Dedifferentiated amniotic fluid mesenchymal stem cell (primary cell): ENCODE measurements around the gene CTDSPL.

ENCODE experiments used
- DNase-seq: peaks from one replicate; pipeline ENCODE4 v3.0.0-alpha.2; 2016; ENCODE audit errors: extremely low spot score

CTDSPL gene

DNA sequence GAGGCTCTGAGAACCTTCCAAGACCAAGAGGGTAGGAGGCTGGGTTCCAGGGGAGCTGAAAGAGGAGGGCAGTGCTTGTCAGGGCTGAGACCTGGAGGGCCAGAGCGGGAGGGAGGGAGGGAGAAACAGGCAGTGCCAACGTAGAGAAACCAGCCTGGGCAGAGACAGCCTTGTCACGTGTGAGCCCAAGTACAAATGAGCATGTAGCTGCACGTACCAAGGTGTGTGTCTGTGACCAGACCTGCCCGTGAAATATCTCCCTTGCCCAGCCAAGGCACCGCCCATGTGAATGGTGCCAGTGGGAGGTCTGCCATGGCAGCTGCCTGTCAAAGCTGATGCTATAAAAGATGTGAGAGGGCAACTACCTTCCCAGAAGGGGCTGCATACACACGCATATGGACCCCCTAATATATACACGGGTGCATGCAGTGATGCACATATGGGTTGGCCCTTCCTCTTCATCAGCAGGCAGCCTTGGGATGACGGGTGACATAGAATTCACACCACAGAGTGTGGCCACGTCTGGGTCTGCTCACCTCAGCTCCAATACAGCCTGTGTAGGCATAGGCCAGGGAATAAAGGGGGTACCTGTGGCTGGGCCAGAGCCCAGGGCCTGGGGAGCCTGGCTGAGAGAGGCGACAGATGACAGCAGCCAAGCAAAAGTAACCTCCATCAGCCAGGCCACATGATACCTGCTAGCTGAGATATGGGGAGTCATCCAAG, 7.8 kb upstream of the CTDSPL start:
- DNase-seq, result no peak

DNA sequence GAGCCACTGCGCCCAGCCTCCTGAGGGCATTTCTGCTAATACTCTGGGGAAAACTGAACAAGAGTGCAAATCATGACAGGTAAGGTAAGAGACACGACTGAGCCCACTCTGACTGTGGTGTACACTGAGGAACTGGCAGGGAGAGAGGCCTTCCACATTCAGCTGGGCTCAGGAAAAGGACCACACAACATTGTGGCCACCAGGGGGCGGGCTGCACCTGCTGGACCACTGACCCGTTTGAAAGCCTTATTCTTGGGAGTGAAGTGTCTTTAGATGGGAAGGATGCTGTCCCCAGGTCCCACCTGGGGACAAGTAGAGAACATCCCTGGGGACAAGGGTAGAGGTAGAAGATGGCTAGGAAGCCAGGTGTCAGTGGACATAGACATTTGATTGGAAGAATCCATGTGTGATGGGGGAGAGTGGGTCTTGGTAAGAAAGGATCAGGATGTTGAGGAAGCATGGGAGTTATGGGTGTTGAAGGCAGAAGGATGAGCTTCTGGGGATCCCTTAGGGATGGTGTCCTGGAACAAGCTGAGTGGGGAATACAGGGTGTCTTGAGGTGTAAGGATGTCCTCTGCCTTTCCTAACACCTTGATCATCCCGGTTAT, 6.2 kb upstream of the CTDSPL start:
- DNase-seq, result peak; percentile 57

DNA sequence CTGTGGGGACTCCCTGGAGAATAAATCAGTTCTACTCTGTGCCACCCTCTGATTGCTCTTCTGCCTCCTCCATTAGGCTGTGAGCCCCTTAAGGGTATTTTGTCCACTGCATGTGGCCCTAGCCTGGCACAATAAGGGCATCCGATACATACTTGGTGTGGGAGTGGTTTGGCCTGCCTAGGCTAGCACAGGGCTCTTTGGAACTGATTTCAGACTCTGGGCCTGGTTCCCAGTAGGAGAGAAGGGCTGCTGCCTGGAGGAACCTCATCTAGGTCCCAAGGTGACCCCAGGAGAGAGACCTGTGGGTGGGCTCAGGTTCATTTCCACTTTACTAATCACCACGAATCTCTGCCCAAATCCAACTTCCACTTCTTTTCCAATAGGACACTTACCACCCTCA, 5.3 kb upstream of the CTDSPL start:
- DNase-seq, result no peak

DNA sequence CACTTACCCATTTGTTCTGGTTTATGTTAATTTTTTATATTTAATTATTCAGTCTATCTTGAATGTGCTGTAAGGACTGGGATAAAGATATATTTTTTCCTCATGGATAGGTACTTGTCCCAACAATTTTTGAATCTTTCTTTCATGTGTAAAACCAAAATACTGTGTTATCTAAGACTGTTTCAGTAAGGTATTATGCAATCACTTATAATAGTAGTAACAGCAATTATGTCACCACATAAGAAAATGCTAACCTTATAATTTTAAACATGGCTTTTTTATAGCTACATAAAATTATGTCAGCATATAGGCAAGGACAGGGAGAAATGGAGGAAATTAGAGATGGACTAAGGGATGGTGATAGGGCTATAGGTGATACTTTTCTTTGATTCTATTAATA, 2.9 kb upstream of the CTDSPL start:
- no peak for DNase-seq

DNA sequence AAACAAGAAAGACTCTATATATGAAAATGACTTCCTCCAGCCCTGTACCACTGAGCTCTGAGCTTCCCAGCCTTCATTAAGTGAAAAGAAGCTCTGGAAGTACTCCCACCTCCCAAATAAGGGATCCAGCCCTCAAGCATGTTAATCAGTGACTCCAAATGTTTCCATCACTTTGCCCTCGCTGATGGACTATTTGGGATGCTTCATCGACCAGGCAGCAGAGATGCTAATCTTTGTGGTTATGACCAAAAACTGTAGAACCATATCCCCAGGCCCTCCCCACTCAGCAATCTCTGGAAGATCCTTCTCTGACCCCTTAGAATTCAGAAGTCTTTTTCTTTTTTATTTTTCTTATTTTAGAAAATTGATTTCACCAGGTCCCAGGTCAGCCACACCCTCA, 2.3 kb upstream of the CTDSPL start:
- DNase-seq, result no peak

DNA sequence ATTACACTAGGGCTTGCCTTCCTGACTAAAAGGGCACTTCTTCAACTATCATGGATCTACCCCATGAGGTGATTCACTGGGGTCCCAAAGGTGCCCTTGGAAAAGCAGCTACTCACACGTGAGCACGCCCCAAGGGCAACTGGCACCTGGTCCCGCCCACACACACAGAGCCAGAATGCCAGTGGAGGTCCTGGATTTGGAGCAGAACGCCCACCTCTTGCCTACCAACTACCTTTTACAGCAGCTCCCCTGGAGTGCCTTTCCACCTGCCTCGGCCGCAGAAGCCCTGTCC, 1.8 kb upstream of the CTDSPL start:
- DNase-seq, result no peak

DNA sequence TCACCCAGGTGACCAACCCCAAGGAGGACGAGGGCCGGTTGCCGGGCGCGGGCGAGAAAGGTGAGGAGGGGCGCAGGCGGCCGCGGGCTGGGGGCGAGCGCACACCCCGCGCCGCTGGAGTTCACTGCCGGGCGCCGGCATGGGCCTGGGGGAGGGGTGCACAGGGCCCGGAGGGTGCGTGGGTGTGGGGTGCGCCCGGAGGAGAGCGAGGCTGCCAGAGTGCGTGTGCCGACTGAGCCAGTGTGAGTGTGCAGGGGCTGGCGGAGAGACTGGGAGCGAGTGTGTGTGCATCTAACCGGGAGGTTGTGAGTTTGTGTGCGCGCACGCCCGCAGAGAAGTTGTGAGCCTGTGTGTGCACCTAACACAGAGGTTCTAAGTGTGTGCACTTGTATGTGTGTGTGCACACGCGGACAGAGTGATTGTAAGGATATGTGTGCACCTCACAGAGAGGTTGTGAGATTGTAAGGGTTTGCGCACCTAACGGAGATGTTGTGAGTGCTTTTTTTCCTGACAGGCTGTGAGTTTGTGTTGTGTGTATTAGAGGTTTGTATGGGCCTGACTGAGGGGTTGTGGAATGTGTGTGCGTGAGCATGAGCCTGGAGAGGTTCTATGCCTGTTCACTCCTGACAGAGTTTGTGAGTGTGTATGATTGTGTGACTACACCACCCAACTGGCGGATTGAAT, 681 bp downstream of the CTDSPL start:
- no peak for DNase-seq

DNA sequence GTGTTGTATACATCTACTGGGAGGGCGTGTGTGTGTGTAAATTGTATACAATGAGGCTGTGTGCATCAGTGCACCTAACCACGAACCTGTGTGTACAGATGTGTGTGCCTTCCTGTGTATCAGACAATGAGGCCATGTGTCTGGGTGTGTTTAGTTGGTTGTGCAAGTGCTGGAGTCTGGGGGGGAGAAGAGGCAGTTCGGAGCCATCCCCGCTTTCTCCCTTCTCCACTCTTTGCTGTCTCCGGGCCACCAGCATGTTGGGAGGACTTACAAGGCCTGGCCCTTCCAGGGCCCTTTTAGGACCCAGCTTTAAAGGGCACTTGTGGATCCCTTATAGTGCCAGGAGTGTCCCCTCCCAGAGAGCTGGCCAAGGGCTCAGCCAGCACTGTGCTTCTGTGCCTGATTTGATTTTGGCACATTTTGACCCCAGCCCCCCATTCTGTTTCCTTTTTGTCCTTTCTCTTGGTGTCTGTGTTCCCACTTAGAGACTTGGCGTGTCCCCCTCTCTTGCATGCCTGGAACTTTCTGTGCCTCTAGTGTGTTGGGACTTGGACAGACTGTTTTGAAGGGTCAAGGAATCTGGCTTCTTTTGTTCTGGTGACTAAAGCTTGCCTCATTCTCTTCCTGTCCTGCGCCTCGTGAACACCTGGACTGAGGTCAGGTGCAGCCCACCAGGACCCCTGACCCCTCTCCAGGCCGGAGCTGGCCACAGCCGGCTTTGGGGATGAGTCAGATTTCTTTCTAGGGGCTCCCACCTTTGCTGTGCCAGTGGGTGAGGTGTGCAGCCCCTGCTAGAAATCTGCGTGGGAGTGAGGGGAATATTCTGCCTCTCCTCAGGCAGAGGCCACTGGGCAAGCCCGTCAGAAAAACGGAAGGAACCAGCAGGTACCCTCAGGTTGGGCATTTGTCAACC, 1.5 kb downstream of the CTDSPL start:
- DNase-seq, result no peak

DNA sequence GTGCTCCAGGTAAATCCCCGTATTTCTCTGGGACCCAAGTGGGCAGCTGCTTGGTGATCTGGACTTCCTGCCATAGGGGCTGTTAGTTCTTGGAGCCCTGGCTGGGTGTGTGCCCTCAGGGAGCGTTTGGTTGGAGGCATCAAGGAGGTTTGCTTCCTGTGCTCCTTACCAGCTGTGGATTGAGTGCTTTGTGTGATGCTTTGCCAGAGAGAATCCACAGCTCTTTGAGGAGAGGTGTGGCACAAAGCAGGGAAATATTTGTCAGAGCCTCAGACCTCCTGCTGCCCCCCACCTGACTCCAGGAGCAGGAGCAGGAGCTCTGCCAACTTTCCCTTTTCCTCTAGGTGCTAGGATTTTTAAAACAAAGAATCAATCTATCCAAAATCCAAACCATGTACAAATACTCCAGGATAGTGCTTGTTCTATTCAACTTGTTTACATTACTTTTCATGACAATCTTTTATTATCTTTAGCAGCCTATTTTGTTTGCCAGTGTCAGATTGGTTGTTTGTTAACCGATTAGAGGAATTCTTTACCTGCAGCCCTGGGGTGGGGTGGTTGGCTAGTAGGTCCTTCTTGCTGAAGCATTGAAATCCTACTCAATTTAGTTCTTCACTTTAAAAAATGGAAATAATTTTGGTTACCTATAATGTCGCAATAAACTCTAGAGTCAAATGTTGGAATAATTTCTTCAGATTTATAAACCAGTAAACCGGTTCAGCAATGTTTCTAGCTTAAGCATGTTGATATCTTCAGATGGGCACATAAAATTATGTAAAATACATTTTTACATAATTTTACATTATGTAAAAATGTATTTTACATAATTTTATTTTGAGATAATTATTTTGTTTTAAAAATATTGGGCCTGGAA, 2.5 kb downstream of the CTDSPL start:
- no peak for DNase-seq

DNA sequence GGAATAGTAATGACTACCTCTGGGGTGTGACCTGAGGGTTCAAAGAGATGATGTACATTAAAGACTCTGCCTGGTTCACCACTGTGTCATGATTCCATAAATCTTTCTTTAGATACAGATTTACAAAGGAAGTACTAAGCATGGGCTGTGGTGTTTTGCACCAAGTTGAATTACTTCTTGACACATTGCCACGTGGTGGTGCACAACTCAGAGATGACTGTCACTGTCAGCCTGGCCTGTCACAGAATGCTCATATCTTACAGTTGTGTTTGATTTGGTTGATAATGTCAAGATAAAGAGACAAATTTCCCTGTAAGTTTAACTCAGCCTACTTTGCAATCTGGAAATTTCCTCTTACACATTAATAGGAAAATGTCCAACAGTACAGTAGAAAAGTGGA, 3.2 kb downstream of the CTDSPL start:
- DNase-seq, result no peak

DNA sequence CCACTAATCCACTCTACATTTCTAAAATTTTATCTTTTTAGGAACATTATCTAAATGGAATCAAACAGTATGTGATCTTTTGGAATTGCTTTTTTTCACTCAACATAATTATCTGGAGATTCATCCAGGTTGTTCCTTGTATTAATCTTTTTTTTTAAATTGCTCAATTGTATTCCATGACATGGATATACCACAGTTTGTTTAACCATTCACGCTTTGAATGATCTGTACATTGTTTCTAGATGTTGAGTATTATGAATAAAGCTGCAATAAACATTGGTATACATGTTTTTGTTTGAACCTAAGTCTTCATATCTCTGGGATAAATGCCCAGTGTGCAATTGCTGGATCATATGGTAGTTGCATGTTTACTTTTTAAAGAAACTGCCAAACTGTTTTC, 5.5 kb downstream of the CTDSPL start:
- no peak for DNase-seq

DNA sequence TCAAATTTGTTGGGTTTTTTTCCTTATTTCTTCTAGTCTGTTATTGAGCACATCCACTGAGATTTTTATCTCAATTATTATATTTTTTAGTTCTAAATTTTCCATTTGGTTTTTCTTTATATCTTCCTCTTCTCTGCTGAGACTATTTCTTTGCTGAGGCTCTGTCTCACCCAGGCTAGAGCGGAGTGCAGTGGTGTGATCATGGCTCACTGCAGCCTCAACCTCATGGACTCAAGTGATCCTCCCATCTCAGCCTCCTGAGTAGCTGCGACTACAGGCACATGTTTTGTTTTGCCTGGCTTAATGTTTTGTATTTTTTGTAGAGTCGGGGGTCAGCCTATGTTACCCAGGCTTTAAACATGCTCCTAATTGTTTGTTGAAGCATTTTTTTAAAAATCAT, 10.2 kb downstream of the CTDSPL start:
- no peak for DNase-seq

DNA sequence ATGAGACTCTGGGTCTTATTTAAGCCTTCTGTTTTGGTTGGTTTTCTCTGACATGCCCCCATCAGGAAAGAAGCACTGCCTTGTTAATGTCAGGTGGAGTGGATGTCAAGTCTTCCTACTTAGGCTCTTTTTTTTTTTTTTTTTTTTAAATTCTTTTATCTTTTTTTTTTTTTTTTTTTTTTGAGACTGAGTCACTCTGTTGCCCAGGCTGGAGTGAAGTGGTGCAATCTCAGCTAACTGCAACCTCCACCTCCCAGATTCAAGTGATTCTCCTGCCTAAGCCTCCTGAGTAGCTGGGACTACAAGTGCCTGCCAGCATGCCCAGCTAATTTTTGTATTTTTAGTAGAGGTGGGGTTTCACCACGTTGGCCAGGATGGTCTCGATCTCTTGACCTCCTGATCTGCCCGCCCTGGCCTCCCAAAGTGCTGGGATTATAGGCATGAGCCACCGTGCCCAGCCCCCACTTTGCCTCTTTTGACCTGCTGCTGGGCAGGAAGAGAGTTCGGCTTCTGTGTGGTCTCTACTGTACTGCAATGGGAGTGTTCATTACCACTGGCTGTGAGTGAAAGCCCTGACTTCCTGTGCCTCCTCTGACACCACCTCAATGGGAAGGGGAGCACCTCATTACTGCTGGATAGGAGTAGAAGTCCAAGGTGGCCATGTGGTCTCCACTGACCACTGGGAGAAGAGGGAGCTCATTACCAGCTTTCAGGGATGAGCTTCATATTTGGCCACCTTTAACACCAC, 10.9 kb downstream of the CTDSPL start:
- no peak for DNase-seq

DNA sequence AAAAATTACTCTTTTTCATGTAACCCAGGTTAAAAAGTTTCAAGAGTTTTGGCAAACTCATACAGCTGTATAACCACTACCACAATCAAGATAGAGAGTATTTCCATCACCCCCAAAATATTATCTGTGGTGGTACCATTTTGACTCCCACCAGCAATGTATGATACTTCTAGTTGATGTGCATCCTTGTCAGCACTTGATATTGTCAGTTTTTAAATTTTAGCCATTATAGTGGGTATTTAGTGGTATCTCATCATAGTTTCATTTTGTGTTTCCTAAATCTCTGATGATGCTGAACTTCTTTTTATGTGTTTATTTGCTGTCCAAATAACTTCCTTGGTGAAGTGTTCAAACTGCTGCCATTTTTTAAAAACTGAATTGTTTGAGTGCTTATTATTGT, 14.6 kb downstream of the CTDSPL start:
- no peak for DNase-seq

DNA sequence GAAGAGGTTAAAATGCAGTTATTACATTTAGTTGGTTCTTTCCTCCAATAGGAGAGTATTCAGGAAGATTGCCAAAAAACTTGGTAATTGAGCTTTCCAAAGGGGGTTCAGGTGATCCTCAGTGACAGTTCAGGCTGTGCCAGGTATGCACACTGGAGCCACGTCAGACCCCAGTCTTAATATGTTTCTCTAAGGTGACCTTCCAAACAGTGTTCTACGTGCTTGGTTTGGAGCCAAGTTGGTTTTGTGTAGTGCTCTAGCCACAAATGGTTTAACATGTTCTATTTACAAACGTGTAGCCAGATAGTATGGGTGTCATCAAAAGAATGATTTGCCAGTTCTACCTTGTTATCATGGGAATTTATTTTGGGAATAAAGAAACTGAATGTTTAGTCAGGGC, 21.0 kb downstream of the CTDSPL start:
- DNase-seq, result no peak

DNA sequence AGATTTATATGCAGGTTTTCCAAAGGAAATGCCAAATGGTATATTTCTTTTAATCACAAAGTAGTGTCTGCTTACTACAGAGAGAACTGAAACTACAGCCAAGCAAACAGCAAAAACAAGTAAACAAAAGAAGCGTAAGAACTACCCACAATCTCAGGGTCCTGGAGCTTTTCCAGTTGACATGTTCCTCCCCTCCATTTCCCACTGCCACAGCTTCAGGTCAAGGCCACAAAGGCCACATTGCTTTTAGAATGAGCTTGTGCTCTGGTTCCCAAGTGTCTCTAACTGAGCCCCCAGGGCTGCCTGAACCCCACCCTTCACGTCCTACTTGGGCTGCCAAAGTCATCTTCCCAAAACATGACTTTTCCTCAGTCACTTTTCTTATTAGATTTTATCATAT, 24.1 kb downstream of the CTDSPL start:
- no peak for DNase-seq

DNA sequence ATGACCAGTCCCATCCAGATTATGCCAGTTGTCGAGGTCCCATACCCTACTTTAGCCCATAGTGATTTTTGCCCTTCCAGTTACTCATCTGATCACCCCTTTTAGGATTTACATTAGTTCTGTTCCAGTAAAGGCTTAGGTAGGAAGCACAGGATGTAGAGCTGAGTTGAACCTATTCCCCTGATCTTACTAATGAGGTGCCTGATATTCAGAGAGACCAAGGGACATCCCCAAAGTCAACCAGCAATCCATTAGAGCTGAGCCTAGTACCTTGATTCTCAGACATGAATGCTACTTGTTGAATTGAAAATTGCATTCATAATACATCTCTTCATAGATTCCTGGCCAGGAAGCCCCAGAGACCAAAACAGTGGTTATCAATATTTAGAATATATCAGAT, 24.7 kb downstream of the CTDSPL start:
- no peak for DNase-seq

DNA sequence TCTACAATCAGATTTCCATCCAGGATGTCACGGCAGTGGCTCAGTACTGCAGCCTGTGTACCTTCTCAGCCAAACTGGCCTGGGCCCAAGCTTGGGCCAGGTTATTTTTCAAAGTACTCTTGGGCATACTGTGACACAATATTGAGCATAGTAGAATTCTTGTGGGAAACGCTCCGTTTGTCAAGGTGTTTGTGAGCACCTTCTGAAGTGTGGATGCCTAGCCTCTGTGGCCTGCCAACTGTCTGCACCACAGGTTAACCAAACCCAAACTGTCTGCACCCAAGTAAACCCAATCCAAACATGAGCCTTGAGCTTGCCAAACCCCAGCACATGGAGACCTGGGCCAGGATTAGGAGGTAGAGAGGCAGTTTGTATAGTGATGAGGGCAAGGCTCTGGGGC, 25.4 kb downstream of the CTDSPL start:
- no peak for DNase-seq

DNA sequence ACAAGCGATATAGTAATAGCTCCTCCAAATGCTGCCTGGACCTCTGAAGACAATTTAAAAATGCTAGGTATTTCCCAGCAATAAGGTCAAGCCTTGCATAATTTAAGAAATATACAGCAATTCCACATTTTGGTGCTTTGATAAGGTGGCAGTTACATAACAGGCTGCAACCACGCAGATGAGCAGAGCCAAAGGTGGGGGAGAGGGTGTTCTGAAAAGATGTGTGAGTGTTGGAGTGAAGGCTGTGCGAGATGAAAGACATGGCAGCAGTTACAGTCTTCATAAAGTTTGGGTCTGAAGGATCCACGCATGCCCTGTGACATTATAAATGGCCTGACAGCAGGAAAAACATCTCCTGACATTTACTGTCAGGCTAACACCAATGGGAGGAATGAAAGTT, 26.1 kb downstream of the CTDSPL start:
- no peak for DNase-seq

DNA sequence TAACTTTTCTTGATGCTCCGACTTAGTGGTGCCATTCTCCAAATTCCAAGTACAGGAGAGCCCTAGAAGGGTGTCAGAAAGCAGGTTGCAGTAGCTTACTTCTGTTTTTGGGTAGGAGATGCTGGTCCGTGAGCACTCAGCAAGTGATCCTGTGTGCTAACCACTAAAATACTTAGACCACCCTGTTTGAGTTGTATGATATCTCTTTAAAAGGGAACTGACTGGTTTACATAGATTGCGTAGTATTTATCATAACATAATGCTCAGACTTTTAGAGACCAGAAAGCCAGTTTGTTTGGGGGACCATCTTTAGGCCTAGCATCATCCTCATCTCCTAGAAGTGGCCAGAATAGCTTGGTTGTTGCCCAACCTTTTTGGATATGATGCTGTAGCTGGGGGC, 26.7 kb downstream of the CTDSPL start:
- DNase-seq, result no peak

DNA sequence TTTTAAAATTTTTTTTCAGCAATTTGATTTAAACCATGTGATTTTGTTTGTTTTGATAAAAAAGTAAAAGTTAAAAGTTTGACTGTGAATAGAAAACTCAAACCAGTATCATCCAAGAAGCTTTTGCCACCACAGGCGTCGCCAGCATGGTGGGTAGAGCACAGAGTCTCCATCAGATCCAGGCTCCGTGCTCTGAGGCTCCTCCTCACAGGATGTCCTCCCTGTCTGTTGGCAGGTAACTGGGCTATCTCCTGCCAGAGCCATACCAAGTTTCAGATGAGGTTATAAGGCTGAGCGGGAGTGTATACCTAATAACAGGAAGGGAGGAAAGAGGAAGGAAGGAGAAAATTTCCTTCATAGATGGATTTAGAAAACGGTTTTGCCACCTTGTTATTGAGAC, 28.8 kb downstream of the CTDSPL start:
- DNase-seq, result no peak
